Neural cell (in vitro differentiated cells): ENCODE results near the gene NAGLU. TPM values are rescaled to one million over a fixed set of nuclear protein-coding genes. Genes with fewer than 3 reads are reported as not detected.

Source experiments
- H2AFZ ChIP-seq: fragments of 200-600, 300-800 bp; sonication (generic), shearing (Covaris generic); 2 replicates; pipeline ENCODE4 v1.6.0; 2014; ENCODE audit warnings: low read depth, mild to moderate bottlenecking, antibody characterized with exemption, low read length, moderate library complexity
- H3F3A ChIP-seq: fragments of 200-600 bp; shearing (Covaris generic); 2 replicates; pipeline ENCODE4 v1.6.1; 2016; ENCODE audit warnings: mild to moderate bottlenecking, moderate library complexity, mixed read lengths, antibody characterized with exemption, low read length; ENCODE audit not compliant: insufficient read depth, poor library complexity, severe bottlenecking
- H3K27ac ChIP-seq: fragments of 200-600, 300-800 bp; sonication (generic), shearing (Covaris generic); 2 replicates; pipeline ENCODE4 v1.5.1; 2014; ENCODE audit warnings: mild to moderate bottlenecking, low read length, moderate library complexity
- H3K27me3 ChIP-seq: fragments of 300-800, 200-600 bp; sonication (generic), shearing (Covaris generic); 2 replicates; pipeline ENCODE4 v1.6.0; 2014; ENCODE audit warnings: mild to moderate bottlenecking, low read depth, low read length, moderate library complexity; ENCODE audit not compliant: insufficient read depth
- H3K36me3 ChIP-seq: fragments of 300-800, 200-600 bp; sonication (generic), shearing (Covaris generic); 2 replicates; pipeline ENCODE4 v1.5.1; 2014; ENCODE audit warnings: mild to moderate bottlenecking, antibody characterized with exemption, low read length, moderate library complexity; ENCODE audit not compliant: insufficient read depth
- H3K4me2 ChIP-seq: fragments of 300-800, 200-600 bp; sonication (generic), shearing (Covaris generic); 2 replicates; pipeline ENCODE4 v1.6.0; 2014; ENCODE audit warnings: mild to moderate bottlenecking, low read length
- H3K4me3 ChIP-seq: fragments of 300-800, 200-600 bp; sonication (generic), shearing (Covaris generic); 2 replicates; pipeline ENCODE4 v1.5.1; 2014; ENCODE audit warnings: mild to moderate bottlenecking, low read length, moderate library complexity
- H3K79me2 ChIP-seq: fragments of 200-600 bp; shearing (Covaris generic); replicated peaks from 2 replicates; pipeline ENCODE4 v1.6.0; 2014; ENCODE audit warnings: mild to moderate bottlenecking, low read length, moderate library complexity; ENCODE audit not compliant: insufficient read depth
- H3K9ac ChIP-seq: fragments of 300-800, 200-600 bp; sonication (generic), shearing (Covaris generic); 2 replicates; pipeline ENCODE4 v1.6.1; 2016; ENCODE audit warnings: mild to moderate bottlenecking, low read length, mixed read lengths
- H3K9me2 ChIP-seq: fragments of 200-600 bp; shearing (Covaris generic); 2 replicates; pipeline ENCODE4 v1.6.1; 2016; ENCODE audit warnings: mild to moderate bottlenecking, low read length, mixed read lengths; ENCODE audit not compliant: insufficient read depth
- H3K9me3 ChIP-seq: fragments of 200-600, 300-800 bp; sonication (generic), shearing (Covaris generic); 2 replicates; pipeline ENCODE4 v1.6.1; 2016; ENCODE audit warnings: mild to moderate bottlenecking, mixed run types, low read length, moderate library complexity, mixed read lengths
- H4K20me1 ChIP-seq: fragments of 200-600 bp; shearing (Covaris generic); 2 replicates; pipeline ENCODE4 v1.6.1; 2016; ENCODE audit warnings: mild to moderate bottlenecking, mixed run types; ENCODE audit not compliant: insufficient read depth
- EP300 ChIP-seq: fragments of 450-650 bp; conservative IDR thresholded peaks from 2 replicates; pipeline ENCODE4 v1.6.1; 2014; ENCODE audit warnings: antibody characterized with exemption, mild to moderate bottlenecking, moderate library complexity; ENCODE audit not compliant: poor library complexity, severe bottlenecking
- EZH2 ChIP-seq: fragments of 200-600, 300-800 bp; shearing (Covaris generic), sonication (generic); IDR thresholded peaks from 2 replicates; pipeline ENCODE4 v1.6.1; 2014; ENCODE audit warnings: antibody characterized with exemption, low read length, borderline replicate concordance, mild to moderate bottlenecking; ENCODE audit not compliant: insufficient read depth, poor library complexity, severe bottlenecking
- MXI1 ChIP-seq: fragments of 450-650 bp; conservative IDR thresholded peaks from 2 replicates; pipeline ENCODE4 v1.6.1; 2014; ENCODE audit warnings: antibody characterized with exemption, mild to moderate bottlenecking; ENCODE audit not compliant: poor library complexity, severe bottlenecking
- POLR2AphosphoS5 ChIP-seq: IDR thresholded peaks from 2 replicates; pipeline ENCODE4 v1.6.1; 2012
- RAD21 ChIP-seq: fragments of 450-650 bp; conservative IDR thresholded peaks from 2 replicates; pipeline ENCODE4 v1.6.1; 2014; ENCODE audit warnings: antibody characterized with exemption, mild to moderate bottlenecking, moderate library complexity
- SMC3 ChIP-seq: fragments of 450-650 bp; conservative IDR thresholded peaks from 2 replicates; pipeline ENCODE4 v1.6.1; 2014; ENCODE audit warnings: antibody characterized with exemption, mild to moderate bottlenecking, moderate library complexity; ENCODE audit not compliant: poor library complexity
- TAF1 ChIP-seq: IDR thresholded peaks from 2 replicates; pipeline ENCODE4 v1.6.1; 2012; ENCODE audit warnings: low read depth
- polyA plus RNA-seq: library from polyadenylated mRNA; depleted of rRNA; stranded (reverse); fragments of >200 nt; gene quantifications from 2 replicates; pipeline ENCODE4 v1.2.3, GENCODE V29; 2014
- TF ChIP-seq, protein P1 (sequence below): IDR thresholded peaks from 2 replicates; pipeline ENCODE4 v1.6.1; 2012; ENCODE audit warnings: borderline replicate concordance
- TF ChIP-seq, protein P2 (sequence below): fragments of 450-650 bp; IDR thresholded peaks from 2 replicates; pipeline ENCODE4 v1.5.1; 2014; ENCODE audit warnings: antibody characterized with exemption, mild to moderate bottlenecking, moderate library complexity; ENCODE audit not compliant: poor library complexity, severe bottlenecking

Gene NAGLU
- polyA plus RNA-seq, 1 donor from 2014 or later = 12.1 TPM

DNA sequence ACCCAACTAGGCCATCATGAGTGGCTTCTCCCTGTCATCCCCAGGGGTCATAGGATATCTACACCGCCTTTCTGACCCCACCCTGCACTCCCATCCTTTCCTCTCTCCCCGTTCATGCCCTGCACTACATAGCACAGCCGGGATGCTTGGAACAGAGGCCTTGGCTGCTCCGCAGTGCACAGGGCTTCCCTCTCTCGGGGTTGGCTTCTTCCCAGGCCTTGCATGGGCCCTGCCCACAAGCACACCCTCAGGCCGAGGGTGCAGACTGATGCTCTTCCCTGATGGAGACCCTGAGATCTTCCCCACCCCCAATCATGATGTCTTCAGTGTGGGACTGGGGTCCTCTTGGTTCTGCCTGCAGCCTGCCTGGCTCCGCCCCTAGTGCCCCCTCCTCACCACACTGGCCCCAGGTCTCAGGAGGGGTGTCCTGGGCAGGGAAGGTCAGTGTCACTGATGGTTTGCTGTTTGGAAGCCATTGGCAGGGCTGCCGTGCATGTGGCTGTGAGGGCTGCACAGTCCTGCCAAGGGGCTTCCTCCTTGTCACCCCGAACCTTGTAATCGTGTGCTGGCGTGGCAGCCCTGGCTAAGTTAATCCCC lies 14.3 kb upstream of the NAGLU start:
- Histone ChIP-seq H2AFZ (no peak overlapping the region), H3K79me2 (no peaks in the 10 kb centered on the region), H4K20me1 (no peaks in the 10 kb centered on the region), H3K4me3 (no peak overlapping the region), H3K27me3 (no peaks in the 10 kb centered on the region), H3K9me2 (no peaks in the 10 kb centered on the region), H3K9ac (no peak overlapping the region), H3K4me2 (no peak overlapping the region), H3K27ac (no peak overlapping the region), H3F3A (no peaks in the 10 kb centered on the region), H3K9me3 (no peaks in the 10 kb centered on the region), H3K36me3 (no peaks in the 10 kb centered on the region)
- TF ChIP-seq RAD21 = no peak
- no peak for TF ChIP-seq EP300
- TF ChIP-seq, protein P1, sequence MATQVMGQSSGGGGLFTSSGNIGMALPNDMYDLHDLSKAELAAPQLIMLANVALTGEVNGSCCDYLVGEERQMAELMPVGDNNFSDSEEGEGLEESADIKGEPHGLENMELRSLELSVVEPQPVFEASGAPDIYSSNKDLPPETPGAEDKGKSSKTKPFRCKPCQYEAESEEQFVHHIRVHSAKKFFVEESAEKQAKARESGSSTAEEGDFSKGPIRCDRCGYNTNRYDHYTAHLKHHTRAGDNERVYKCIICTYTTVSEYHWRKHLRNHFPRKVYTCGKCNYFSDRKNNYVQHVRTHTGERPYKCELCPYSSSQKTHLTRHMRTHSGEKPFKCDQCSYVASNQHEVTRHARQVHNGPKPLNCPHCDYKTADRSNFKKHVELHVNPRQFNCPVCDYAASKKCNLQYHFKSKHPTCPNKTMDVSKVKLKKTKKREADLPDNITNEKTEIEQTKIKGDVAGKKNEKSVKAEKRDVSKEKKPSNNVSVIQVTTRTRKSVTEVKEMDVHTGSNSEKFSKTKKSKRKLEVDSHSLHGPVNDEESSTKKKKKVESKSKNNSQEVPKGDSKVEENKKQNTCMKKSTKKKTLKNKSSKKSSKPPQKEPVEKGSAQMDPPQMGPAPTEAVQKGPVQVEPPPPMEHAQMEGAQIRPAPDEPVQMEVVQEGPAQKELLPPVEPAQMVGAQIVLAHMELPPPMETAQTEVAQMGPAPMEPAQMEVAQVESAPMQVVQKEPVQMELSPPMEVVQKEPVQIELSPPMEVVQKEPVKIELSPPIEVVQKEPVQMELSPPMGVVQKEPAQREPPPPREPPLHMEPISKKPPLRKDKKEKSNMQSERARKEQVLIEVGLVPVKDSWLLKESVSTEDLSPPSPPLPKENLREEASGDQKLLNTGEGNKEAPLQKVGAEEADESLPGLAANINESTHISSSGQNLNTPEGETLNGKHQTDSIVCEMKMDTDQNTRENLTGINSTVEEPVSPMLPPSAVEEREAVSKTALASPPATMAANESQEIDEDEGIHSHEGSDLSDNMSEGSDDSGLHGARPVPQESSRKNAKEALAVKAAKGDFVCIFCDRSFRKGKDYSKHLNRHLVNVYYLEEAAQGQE = no peak

DNA sequence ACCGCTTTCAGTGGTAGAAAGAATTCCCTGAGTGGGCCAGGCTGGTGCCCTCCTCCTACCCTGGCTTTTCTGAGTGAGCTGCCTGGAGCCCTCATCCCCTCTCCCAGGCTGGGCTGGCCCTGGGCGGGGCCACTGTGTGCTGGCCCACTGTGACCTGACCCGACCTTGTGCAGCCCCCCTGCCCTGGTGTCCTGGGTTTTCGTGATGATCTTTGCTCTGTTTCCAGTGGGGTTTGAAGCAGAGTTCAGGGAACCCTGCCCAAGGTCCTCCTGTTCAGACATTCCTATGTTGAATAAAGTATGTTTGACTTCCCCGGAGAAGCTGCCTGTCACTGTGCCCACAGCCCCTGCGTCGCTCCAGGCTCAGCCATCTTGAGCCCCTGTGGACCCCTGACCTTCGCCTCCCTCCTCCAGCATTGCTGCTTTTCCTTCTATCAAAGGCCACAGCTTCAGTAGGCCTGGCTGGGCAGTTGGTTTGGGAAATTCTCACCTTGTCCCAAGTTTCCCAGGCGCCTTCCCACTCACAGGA lies 13.7 kb upstream of the NAGLU start:
- no peak overlapping the region for H3K27ac ChIP-seq
- no peaks in the 10 kb centered on the region for H3K36me3 ChIP-seq
- H3F3A ChIP-seq = no peaks in the 10 kb centered on the region
- no peaks in the 10 kb centered on the region for H3K79me2 ChIP-seq
- no peaks in the 10 kb centered on the region for H3K27me3 ChIP-seq
- H4K20me1 ChIP-seq = no peaks in the 10 kb centered on the region
- no peak overlapping the region for H3K4me3 ChIP-seq
- no peak overlapping the region for H2AFZ ChIP-seq
- no peak overlapping the region for H3K9ac ChIP-seq
- H3K9me3 ChIP-seq = no peaks in the 10 kb centered on the region
- H3K4me2 ChIP-seq = no peak overlapping the region
- H3K9me2 ChIP-seq = no peaks in the 10 kb centered on the region
- TF ChIP-seq, protein P2, sequence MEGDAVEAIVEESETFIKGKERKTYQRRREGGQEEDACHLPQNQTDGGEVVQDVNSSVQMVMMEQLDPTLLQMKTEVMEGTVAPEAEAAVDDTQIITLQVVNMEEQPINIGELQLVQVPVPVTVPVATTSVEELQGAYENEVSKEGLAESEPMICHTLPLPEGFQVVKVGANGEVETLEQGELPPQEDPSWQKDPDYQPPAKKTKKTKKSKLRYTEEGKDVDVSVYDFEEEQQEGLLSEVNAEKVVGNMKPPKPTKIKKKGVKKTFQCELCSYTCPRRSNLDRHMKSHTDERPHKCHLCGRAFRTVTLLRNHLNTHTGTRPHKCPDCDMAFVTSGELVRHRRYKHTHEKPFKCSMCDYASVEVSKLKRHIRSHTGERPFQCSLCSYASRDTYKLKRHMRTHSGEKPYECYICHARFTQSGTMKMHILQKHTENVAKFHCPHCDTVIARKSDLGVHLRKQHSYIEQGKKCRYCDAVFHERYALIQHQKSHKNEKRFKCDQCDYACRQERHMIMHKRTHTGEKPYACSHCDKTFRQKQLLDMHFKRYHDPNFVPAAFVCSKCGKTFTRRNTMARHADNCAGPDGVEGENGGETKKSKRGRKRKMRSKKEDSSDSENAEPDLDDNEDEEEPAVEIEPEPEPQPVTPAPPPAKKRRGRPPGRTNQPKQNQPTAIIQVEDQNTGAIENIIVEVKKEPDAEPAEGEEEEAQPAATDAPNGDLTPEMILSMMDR = no peak
- TF ChIP-seq EZH2 (no peak), SMC3 (no peak), MXI1 (no peak), RAD21 (no peak), TAF1 (no peak), POLR2AphosphoS5 (no peak), EP300 (no peak)
- TF ChIP-seq, protein P1 = no peak
